HepG2 (cell line): ENCODE measurements around the gene FAM110C. TPM values are rescaled to one million over a fixed set of nuclear protein-coding genes. Genes with fewer than 3 reads are reported as not detected.

Experiments used
- ATAC-seq: fragments of 200-7000 bp; cut with Tn5 transposase; 3 replicates; pipeline ENCODE4 v1.9.1; 2020; ENCODE audit warnings: mild to moderate bottlenecking, moderate library complexity
- BruUV-seq: library from RNA; stranded (reverse); fragments of 400-500 nt; replicated peaks from 2 replicates; lab custom pipeline; 2021; lab: Mats Ljungman, UMichigan
- CTCF ChIA-PET: fragments of 300-600 bp; formaldehyde crosslinking; extraction: SDS; loops from one replicate; lab custom pipeline; 2021; ENCODE audit warnings: low total read pairs, inconsistent platforms, low intra/inter-chr PET ratio; lab: Yijun Ruan, JAX
- POLR2A ChIA-PET: fragments of 350-600 bp; sonication (Branson Sonifier 250); formaldehyde crosslinking; loops from one replicate; lab custom pipeline; 2020; ENCODE audit warnings: antibody characterized with exemption, inconsistent platforms; lab: Yijun Ruan, JAX
- DNase-seq: peaks from one replicate; pipeline ENCODE4 v3.0.0-alpha.2; 2015; ENCODE audit warnings: low spot score
- FAIRE-seq: peaks from 3 replicates; lab custom pipeline; 2011; peaks lifted over from hg19 to GRCh38; lab: Jason Lieb, UNC
- H2AFZ ChIP-seq: one replicate; pipeline ENCODE4 v1.6.1; 2011; ENCODE audit warnings: low read length, inconsistent platforms
- H3K27ac ChIP-seq: fragments of 300-600 bp; 3 replicates; pipeline ENCODE4 v1.8.0; 2011; ENCODE audit warnings: mixed run types, mild to moderate bottlenecking, mixed read lengths, low read length, inconsistent platforms; ENCODE audit not compliant: insufficient read depth; ENCODE audit errors: extremely low read length
- H3K27me3 ChIP-seq, 2 experiments: fragments of 200-600 bp in 1 of 2; 2 replicates in 1 of 2; 3 replicates in 1 of 2; pipeline versions ENCODE4 v1.6.0 to v1.8.0; 2011; ENCODE audit warnings: low read length in 2 of 2, mild to moderate bottlenecking in 2 of 2, moderate library complexity in 2 of 2, inconsistent platforms in 1 of 2; ENCODE audit not compliant: insufficient read depth in 2 of 2, control insufficient read depth in 1 of 2
- H3K36me3 ChIP-seq, 2 experiments: fragments of 200-600 bp in 1 of 2; replicated peaks in 1 of 2; 2 replicates in 1 of 2; 3 replicates in 1 of 2; pipeline versions ENCODE4 v1.5.1 to v1.8.0; 2011; ENCODE audit warnings: low read length in 2 of 2, inconsistent platforms in 1 of 2; ENCODE audit not compliant: insufficient read depth in 2 of 2, control insufficient read depth in 1 of 2
- H3K4me1 ChIP-seq: 2 replicates; pipeline ENCODE4 v1.5.1; 2012; ENCODE audit warnings: low read length, inconsistent platforms; ENCODE audit not compliant: insufficient read depth
- H3K4me2 ChIP-seq: 2 replicates; pipeline ENCODE4 v1.6.0; 2011; ENCODE audit warnings: low read depth, low read length, inconsistent platforms
- H3K4me3 ChIP-seq, 3 experiments: fragments of 200-600 bp in 1 of 3; sonication (generic), shearing (Covaris generic) in 1 of 3; replicated peaks in 1 of 3; 2 replicates each; pipeline ENCODE4 v1.5.1; 2011 to 2016; ENCODE audit warnings: low read length in 3 of 3, inconsistent platforms in 2 of 3, low read depth in 2 of 3, mild to moderate bottlenecking in 2 of 3, control low read depth in 1 of 3, mixed read lengths in 1 of 3; ENCODE audit not compliant: insufficient read depth in 1 of 3
- H3K79me2 ChIP-seq: one replicate; pipeline ENCODE4 v1.6.1; 2011; ENCODE audit warnings: low read length, inconsistent platforms; ENCODE audit not compliant: insufficient read depth
- H3K9ac ChIP-seq: 2 replicates; pipeline ENCODE4 v1.6.0; 2011; ENCODE audit warnings: mild to moderate bottlenecking, low read depth, low read length, inconsistent platforms; ENCODE audit not compliant: insufficient read depth
- H3K9me3 ChIP-seq: 2 replicates; pipeline ENCODE4 v1.5.1; 2012; ENCODE audit warnings: mild to moderate bottlenecking, low read length
- H4K20me1 ChIP-seq: 2 replicates; pipeline ENCODE4 v1.6.0; 2011; ENCODE audit warnings: inconsistent platforms, mild to moderate bottlenecking, low read length, moderate library complexity; ENCODE audit not compliant: insufficient read depth
- MED8 ChIP-seq: sonication (generic); formaldehyde crosslinking; IDR thresholded peaks from 2 replicates; pipeline ENCODE4 v1.8.1; 2023; ENCODE audit warnings: mild to moderate bottlenecking, missing genetic modification reagents; ENCODE audit not compliant: insufficient replicate concordance
- MTF1 ChIP-seq: sonication (generic); formaldehyde crosslinking; IDR thresholded peaks from 2 replicates; pipeline ENCODE4 v1.5.0; 2020; ENCODE audit warnings: missing genetic modification reagents
- MTF2 ChIP-seq: sonication (generic); formaldehyde crosslinking; IDR thresholded peaks from 2 replicates; pipeline ENCODE4 v1.5.0; 2020; ENCODE audit warnings: missing genetic modification reagents, borderline replicate concordance
- NCOA2 ChIP-seq: sonication (generic); formaldehyde crosslinking; IDR thresholded peaks from 2 replicates; pipeline ENCODE4 v1.8.0; 2022; ENCODE audit warnings: inconsistent platforms
- RBFOX2 ChIP-seq: fragments of 200-400 bp; formaldehyde crosslinking; IDR thresholded peaks from 2 replicates; pipeline ENCODE4 v1.6.1; 2017; ENCODE audit warnings: low read depth, mild to moderate bottlenecking, low read length
- RNF2 ChIP-seq: fragments of 450-650 bp; conservative IDR thresholded peaks from 2 replicates; pipeline ENCODE4 v1.6.1; 2016; ENCODE audit warnings: low read depth
- TBL1XR1 ChIP-seq: fragments of 150-350 bp; IDR thresholded peaks from 2 replicates; pipeline ENCODE4 v1.6.1; 2014; ENCODE audit warnings: borderline replicate concordance, low read length; ENCODE audit not compliant: partially characterized antibody
- YEATS4 ChIP-seq: sonication (generic); formaldehyde crosslinking; IDR thresholded peaks from 2 replicates; pipeline ENCODE4 v1.4.0; 2020; ENCODE audit warnings: missing genetic modification reagents, borderline replicate concordance
- ZBTB14 ChIP-seq: sonication (generic); formaldehyde crosslinking; IDR thresholded peaks from 2 replicates; pipeline ENCODE4 v1.4.0; 2020; ENCODE audit warnings: missing genetic modification reagents
- ZKSCAN1 ChIP-seq: fragments of 150-350 bp; IDR thresholded peaks from 2 replicates; pipeline ENCODE4 v1.6.1; 2014; ENCODE audit warnings: low read length
- ZNF121 ChIP-seq: sonication (generic); formaldehyde crosslinking; IDR thresholded peaks from 2 replicates; pipeline ENCODE4 v1.5.0; 2020; ENCODE audit warnings: mild to moderate bottlenecking, missing genetic modification reagents
- ZNF512B ChIP-seq: sonication (generic); formaldehyde crosslinking; IDR thresholded peaks from 2 replicates; pipeline ENCODE4 v1.5.1; 2020; ENCODE audit warnings: missing genetic modification reagents, mild to moderate bottlenecking, borderline replicate concordance
- ZNF777 ChIP-seq: sonication (generic); formaldehyde crosslinking; IDR thresholded peaks from 2 replicates; pipeline ENCODE4 v1.4.0; 2020; ENCODE audit warnings: missing genetic modification reagents
- ZSCAN5A ChIP-seq: sonication (generic); formaldehyde crosslinking; IDR thresholded peaks from 2 replicates; pipeline ENCODE4 v1.8.0; 2022; ENCODE audit warnings: mild to moderate bottlenecking, missing genetic modification reagents, borderline replicate concordance
- WGBS: methylation state at CpG from one replicate; pipeline ENCODE4 v1.1.6; 2017; ENCODE audit warnings: low lambda C conversion rate; 5-methylcytosine and 5-hydroxymethylcytosine counted together
- in situ Hi-C: cut with HindIII; loops from 2 replicates; pipeline ENCODE4 v1.10.0; 2017; ENCODE audit warnings: low pct_unique_long_range_greater_than_20kb; ENCODE audit not compliant: extremely low pct_ligation_motif_present
- intact Hi-C: fragments of 100-400 bp; cut with micrococcal nuclease; formaldehyde crosslinking; loops from one replicate; pipeline ENCODE4 v1.10.0; 2022; ENCODE audit not compliant: unreplicated experiment
- polyA plus RNA-seq, 8 experiments: library from polyadenylated mRNA; depleted of rRNA in 3 of 8; stranded (reverse) in 7 of 8; unstranded in 1 of 8; fragments of >200 nt; fragmentation: Illumina TruSeq in 4 of 8; extraction: Trizol in 4 of 8; gene quantifications; 2 replicates each; pipeline versions ENCODE4 v1.2.1 to v1.2.3, GENCODE V29; 2011 to 2016; ENCODE audit warnings: low read depth in 4 of 8, missing spikeins in 1 of 8, mixed read lengths in 1 of 8; ENCODE audit not compliant: insufficient read depth in 1 of 8
- total RNA-seq, 5 experiments: library from RNA; depleted of rRNA; stranded (reverse); fragments of >200 nt; fragmentation: Illumina TruSeq; extraction: Trizol; gene quantifications; 2 replicates each; pipeline ENCODE4 v1.2.3, GENCODE V29; 2016; ENCODE audit warnings: low read depth in 1 of 5
- TF ChIP-seq, protein P1 (sequence below): sonication (generic); formaldehyde crosslinking; conservative IDR thresholded peaks from 2 replicates; pipeline ENCODE4 v1.4.0; 2020; ENCODE audit warnings: missing genetic modification reagents
- TF ChIP-seq, protein P2 (sequence below): sonication (generic); formaldehyde crosslinking; IDR thresholded peaks from 2 replicates; pipeline ENCODE4 v1.4.0; 2020; ENCODE audit warnings: mild to moderate bottlenecking, missing genetic modification reagents

The FAM110C gene
- total and polyA plus RNA-seq, 2 of the 13 experiments (the other 11 are each of a cell fraction or from before 2014, with no cell fraction given) = 1.2 to 3.5 TPM

GRCh38 chr2:46131-46470, 204 bp downstream of the FAM110C start:
- ATAC-seq = peak; percentile 67
- CTCF ChIA-PET = no interaction called here
- Histone ChIP-seq H3K27ac (no peak overlapping the region), H2AFZ (no peak overlapping the region), H3K79me2 (no peaks in the 10 kb centered on the region), H3K4me3 (peak overlapping the region; percentile 57 to 73 (median 64); a peak in 5 of 6 replicates), H3K9me3 (no peaks in the 10 kb centered on the region), H3K27me3 (peaks cover 0 to 34% of the 10 kb centered on the region in 2 experiments; a peak in 3 of 5 replicates), H3K36me3 (no peaks in the 10 kb centered on the region), H3K4me2 (peak overlapping the region; percentile 85), H4K20me1 (no peaks in the 10 kb centered on the region), H3K9ac (peak overlapping the region; percentile 32), H3K4me1 (peaks cover 16% of the 10 kb centered on the region)
- no peak for FAIRE-seq
- in situ Hi-C loops (no loop called here), intact Hi-C loops (no loop called here)
- POLR2A ChIA-PET = no interaction called here
- DNase-seq = no peak
- no TSS peak for BruUV-seq
- WGBS = 8% methylated on average over 22 of the region's 52 CpGs
- TF ChIP-seq ZNF512B (CRISPR knock-in tag) (no peak), ZKSCAN1 (no peak), NCOA2 (no peak), ZNF777 (CRISPR knock-in tag) (peak; percentile 75; the same call in 1 of the 2 replicates), ZNF121 (CRISPR knock-in tag) (no peak), TBL1XR1 (no peak), MTF2 (0 out of 2 replicates have a peak, but pooled peaks have one; percentile 11), RBFOX2 (peak; percentile 15; the same call in 1 of the 2 replicates), YEATS4 (CRISPR knock-in tag) (0 out of 2 replicates have a peak, but pooled peaks have one; percentile 17), RNF2 (0 out of 2 replicates have a peak, but pooled peaks have one; percentile 38), MED8 (CRISPR knock-in tag) (no peak), ZBTB14 (peak; percentile 74; the same call in 1 of the 2 replicates), MTF1 (CRISPR knock-in tag) (no peak), ZSCAN5A (no peak)
- TF ChIP-seq, protein P1, sequence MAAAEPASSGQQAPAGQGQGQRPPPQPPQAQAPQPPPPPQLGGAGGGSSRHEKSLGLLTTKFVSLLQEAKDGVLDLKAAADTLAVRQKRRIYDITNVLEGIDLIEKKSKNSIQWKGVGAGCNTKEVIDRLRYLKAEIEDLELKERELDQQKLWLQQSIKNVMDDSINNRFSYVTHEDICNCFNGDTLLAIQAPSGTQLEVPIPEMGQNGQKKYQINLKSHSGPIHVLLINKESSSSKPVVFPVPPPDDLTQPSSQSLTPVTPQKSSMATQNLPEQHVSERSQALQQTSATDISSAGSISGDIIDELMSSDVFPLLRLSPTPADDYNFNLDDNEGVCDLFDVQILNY = 0 out of 2 replicates have a peak, but pooled peaks have one; percentile 15
- TF ChIP-seq, protein P2, sequence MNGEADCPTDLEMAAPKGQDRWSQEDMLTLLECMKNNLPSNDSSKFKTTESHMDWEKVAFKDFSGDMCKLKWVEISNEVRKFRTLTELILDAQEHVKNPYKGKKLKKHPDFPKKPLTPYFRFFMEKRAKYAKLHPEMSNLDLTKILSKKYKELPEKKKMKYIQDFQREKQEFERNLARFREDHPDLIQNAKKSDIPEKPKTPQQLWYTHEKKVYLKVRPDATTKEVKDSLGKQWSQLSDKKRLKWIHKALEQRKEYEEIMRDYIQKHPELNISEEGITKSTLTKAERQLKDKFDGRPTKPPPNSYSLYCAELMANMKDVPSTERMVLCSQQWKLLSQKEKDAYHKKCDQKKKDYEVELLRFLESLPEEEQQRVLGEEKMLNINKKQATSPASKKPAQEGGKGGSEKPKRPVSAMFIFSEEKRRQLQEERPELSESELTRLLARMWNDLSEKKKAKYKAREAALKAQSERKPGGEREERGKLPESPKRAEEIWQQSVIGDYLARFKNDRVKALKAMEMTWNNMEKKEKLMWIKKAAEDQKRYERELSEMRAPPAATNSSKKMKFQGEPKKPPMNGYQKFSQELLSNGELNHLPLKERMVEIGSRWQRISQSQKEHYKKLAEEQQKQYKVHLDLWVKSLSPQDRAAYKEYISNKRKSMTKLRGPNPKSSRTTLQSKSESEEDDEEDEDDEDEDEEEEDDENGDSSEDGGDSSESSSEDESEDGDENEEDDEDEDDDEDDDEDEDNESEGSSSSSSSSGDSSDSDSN (CRISPR knock-in tag) = peak; percentile 27; the same call in 1 of the 2 replicates
